ENCODE results near the gene AKAP3.

Gene AKAP3

DNA sequence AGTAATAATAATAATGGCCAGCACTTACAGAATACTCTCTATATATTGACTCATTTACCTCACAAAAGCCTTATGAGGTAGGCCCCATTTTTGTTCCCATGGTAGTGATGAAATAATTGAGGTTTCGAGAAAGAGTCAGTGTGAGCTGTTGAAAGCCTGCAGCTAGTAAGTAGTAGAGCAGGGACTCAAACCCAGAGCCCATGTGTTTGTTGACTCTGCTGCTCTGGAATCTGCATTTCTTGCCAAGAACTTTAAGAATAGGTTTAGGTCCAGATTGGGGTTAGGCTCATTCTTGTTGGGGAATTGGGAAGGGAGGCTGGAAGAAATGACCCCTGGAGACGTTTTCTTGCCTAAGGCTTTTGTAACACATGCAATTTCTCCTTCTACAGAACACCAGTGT, 58.9 kb downstream of the AKAP3 start:
- TF ChIP-seq, protein P1, sequence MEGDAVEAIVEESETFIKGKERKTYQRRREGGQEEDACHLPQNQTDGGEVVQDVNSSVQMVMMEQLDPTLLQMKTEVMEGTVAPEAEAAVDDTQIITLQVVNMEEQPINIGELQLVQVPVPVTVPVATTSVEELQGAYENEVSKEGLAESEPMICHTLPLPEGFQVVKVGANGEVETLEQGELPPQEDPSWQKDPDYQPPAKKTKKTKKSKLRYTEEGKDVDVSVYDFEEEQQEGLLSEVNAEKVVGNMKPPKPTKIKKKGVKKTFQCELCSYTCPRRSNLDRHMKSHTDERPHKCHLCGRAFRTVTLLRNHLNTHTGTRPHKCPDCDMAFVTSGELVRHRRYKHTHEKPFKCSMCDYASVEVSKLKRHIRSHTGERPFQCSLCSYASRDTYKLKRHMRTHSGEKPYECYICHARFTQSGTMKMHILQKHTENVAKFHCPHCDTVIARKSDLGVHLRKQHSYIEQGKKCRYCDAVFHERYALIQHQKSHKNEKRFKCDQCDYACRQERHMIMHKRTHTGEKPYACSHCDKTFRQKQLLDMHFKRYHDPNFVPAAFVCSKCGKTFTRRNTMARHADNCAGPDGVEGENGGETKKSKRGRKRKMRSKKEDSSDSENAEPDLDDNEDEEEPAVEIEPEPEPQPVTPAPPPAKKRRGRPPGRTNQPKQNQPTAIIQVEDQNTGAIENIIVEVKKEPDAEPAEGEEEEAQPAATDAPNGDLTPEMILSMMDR (IDR thresholded peaks at IDR 0.05; ENCODE audit: borderline replicate concordance, control extremely low read depth, extremely low read depth, insufficient read depth, missing control alignments), result no peak
- no peak for DNase-seq (ENCODE audit: low spot score)
- in situ Hi-C loops (cut with MboI; ENCODE audit: low sequenced_read_pairs, unreplicated experiment), result no loop called here

DNA sequence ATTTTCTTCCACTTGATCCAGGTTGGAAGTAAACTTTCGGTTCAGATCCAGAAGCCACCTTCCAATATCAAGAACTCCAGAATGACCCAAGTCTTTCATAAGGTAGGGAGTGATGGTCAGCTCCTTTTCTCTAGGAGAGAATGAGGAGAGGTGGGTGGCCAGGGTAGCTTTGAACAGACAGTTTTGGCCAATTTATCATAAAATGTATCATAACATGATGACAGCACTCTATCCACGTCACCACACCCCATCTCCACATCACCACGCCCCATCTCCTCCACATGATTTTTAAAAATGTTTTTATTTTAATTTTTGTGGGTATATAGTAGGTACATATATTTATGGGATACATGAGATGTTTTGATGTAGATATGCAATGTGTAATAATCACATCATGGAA, 59.9 kb downstream of the AKAP3 start:
- DNase-seq (ENCODE audit: low spot score), result no peak
- in situ Hi-C loops (cut with MboI; ENCODE audit: low sequenced_read_pairs, unreplicated experiment), result no loop called here
- TF ChIP-seq, protein P1 (IDR thresholded peaks at IDR 0.05; ENCODE audit: borderline replicate concordance, control extremely low read depth, extremely low read depth, insufficient read depth, missing control alignments), result no peak

DNA sequence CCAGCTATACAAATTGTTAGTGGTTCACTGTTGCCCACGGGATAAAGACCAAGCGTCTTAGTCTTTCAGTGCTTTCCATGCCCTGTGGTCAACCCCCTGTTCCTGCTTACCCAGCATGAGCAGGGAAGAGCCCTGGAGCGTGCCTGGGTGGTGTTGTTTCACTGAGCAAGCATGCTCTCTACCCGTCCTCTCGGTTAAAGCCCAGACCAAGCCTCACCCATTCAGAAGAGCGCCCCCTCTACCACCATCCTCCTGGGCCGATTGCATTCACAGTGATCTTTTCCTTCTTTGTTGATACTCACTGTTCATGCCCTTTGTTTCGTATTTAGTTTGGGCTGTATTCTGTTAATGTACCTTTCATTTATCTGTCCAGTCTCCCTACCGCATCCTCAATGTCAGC, 61.7 kb downstream of the AKAP3 start:
- DNase-seq (ENCODE audit: low spot score), result no peak
- in situ Hi-C loops (cut with MboI; ENCODE audit: low sequenced_read_pairs, unreplicated experiment), result no loop called here
- TF ChIP-seq, protein P1 (IDR thresholded peaks at IDR 0.05; ENCODE audit: borderline replicate concordance, control extremely low read depth, extremely low read depth, insufficient read depth, missing control alignments), result no peak

- DNase-seq (ENCODE audit: low spot score), result no peak
- TF ChIP-seq, protein P1 (IDR thresholded peaks at IDR 0.05; ENCODE audit: borderline replicate concordance, control extremely low read depth, extremely low read depth, insufficient read depth, missing control alignments), result no peak
- in situ Hi-C loops (cut with MboI; ENCODE audit: low sequenced_read_pairs, unreplicated experiment), result no loop called here
Observed at GRCh38 chr12:4586500-4586899, 62.4 kb downstream of the AKAP3 start.

DNA sequence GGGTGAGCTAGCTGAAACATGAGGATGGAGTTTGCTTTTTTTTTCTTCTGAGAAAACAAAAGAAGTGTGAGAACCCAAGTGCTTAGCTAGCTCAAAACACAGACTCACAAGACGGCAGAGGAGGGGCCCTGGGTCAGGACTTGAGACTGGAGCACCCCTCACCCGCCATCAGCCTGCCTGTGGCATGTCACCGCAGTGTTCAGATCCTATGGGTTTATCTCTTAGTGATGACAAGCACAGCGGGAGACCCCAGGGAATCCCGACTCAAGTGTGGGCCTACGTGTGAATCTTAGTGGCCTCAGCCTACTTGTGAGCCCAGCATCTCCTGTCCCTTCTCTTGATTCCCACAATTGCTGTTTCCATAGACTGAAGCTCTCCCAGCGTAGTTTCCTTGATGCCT, 64.0 kb downstream of the AKAP3 start:
- TF ChIP-seq, protein P1 (IDR thresholded peaks at IDR 0.05; ENCODE audit: borderline replicate concordance, control extremely low read depth, extremely low read depth, insufficient read depth, missing control alignments), result no peak
- in situ Hi-C loops (cut with MboI; ENCODE audit: low sequenced_read_pairs, unreplicated experiment), result no loop called here
- no peak for DNase-seq (ENCODE audit: low spot score)

DNA sequence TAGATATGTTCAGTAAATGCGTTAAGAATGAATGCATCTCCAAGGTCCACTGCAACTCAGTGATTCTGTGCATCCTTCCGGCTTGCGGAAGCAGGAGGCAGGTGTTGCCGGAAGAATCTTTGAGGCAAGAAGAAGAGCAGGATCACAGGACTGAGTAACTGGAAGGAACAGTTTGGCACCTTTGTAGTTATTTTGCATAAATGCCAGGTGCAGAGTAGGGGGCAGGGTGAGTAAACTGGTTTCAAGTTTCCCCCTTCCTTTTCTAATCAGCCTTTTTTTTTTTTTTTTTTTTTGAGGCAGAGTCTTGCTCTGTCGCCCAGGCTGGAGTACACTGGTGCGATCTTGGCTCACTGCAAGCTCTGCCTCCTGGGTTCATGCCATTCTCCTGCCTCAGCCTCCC, 64.6 kb downstream of the AKAP3 start:
- TF ChIP-seq, protein P1 (IDR thresholded peaks at IDR 0.05; ENCODE audit: borderline replicate concordance, control extremely low read depth, extremely low read depth, insufficient read depth, missing control alignments), result no peak
- DNase-seq (ENCODE audit: low spot score), result no peak
- in situ Hi-C loops (cut with MboI; ENCODE audit: low sequenced_read_pairs, unreplicated experiment), result no loop called here

- in situ Hi-C loops (cut with MboI; ENCODE audit: low sequenced_read_pairs, unreplicated experiment), result no loop called here
- TF ChIP-seq, protein P1 (IDR thresholded peaks at IDR 0.05; ENCODE audit: borderline replicate concordance, control extremely low read depth, extremely low read depth, insufficient read depth, missing control alignments), result no peak
Observed at GRCh38 chr12:4580281-4580688, 68.6 kb downstream of the AKAP3 start.

More at GRCh38 chr12:4580281-4580688, 68.6 kb downstream of the AKAP3 start:
- no peak for DNase-seq (ENCODE audit: low spot score)

Data from GM13976 (cell line).